Endothelial cell (in vitro differentiated cells): ENCODE results near the gene ADGRA1. TPM values are rescaled to one million over a fixed set of nuclear protein-coding genes. Genes with fewer than 3 reads are reported as not detected.

Experiments used
- DNase-seq: peaks from one replicate; pipeline ENCODE4 v3.0.0; 2021; ENCODE audit warnings: low spot score
- H3K27ac Mint-ChIP-seq: one replicate; pipeline ENCODE4 v1.8.0; 2021; ENCODE audit warnings: mixed read lengths, inconsistent platforms; ENCODE audit not compliant: unreplicated experiment
- H3K27me3 Mint-ChIP-seq: one replicate; pipeline ENCODE4 v1.8.0; 2021; ENCODE audit warnings: mild to moderate bottlenecking, moderate library complexity, mixed read lengths, inconsistent platforms; ENCODE audit not compliant: unreplicated experiment
- H3K36me3 Mint-ChIP-seq: one replicate; pipeline ENCODE4 v1.8.0; 2021; ENCODE audit warnings: mild to moderate bottlenecking, low read depth, mixed read lengths, inconsistent platforms; ENCODE audit not compliant: unreplicated experiment
- H3K4me1 Mint-ChIP-seq: one replicate; pipeline ENCODE4 v1.8.0; 2021; ENCODE audit warnings: mild to moderate bottlenecking, mixed read lengths, inconsistent platforms; ENCODE audit not compliant: unreplicated experiment
- H3K4me3 Mint-ChIP-seq: one replicate; pipeline ENCODE4 v1.8.0; 2021; ENCODE audit warnings: mild to moderate bottlenecking, mixed read lengths, inconsistent platforms; ENCODE audit not compliant: unreplicated experiment
- H3K9me3 Mint-ChIP-seq: one replicate; pipeline ENCODE4 v1.8.0; 2021; ENCODE audit warnings: mixed read lengths, inconsistent platforms; ENCODE audit not compliant: unreplicated experiment
- CTCF ChIP-seq: fragments of 200-600 bp; sonication (generic); IDR thresholded peaks from one replicate; pipeline ENCODE4 v1.5.0; 2021; ENCODE audit warnings: antibody characterized with exemption; ENCODE audit not compliant: unreplicated experiment
- total RNA-seq: library from RNA; stranded (reverse); fragmentation: NEBNext Ultra II Directional; extraction: Animal tissue kit (Norgen Biotek cat#: 25700); gene quantifications from one replicate; pipeline ENCODE4 v1.2.1, GENCODE V29; 2021; ENCODE audit not compliant: unreplicated experiment

The ADGRA1 gene
- total RNA-seq, 1 donor from 2014 or later = not detected

GRCh38 chr10:133088956-133089800 is 1.5 kb downstream of the ADGRA1 start:
- Mint-ChIP-seq H3K4me3 (no peak overlapping the region), H3K36me3 (peaks cover 8% of the 10 kb centered on the region), H3K27me3 (peaks cover 21% of the 10 kb centered on the region), H3K27ac (no peak overlapping the region), H3K4me1 (peaks cover 3% of the 10 kb centered on the region), H3K9me3 (peaks cover 4% of the 10 kb centered on the region)
- DNase-seq = no peak
- TF ChIP-seq CTCF = no peak

- Mint-ChIP-seq H3K36me3 (peaks cover 5% of the 10 kb centered on the region), H3K27ac (no peak overlapping the region), H3K4me1 (peaks cover 3% of the 10 kb centered on the region), H3K4me3 (no peak overlapping the region), H3K9me3 (peaks cover 4% of the 10 kb centered on the region), H3K27me3 (peaks cover 14% of the 10 kb centered on the region)
- no peak for DNase-seq
- TF ChIP-seq CTCF = no peak
Observed at GRCh38 chr10:133090101-133090500, 2.4 kb downstream of the ADGRA1 start.

- no peak for TF ChIP-seq CTCF
- H3K27ac Mint-ChIP-seq = no peak overlapping the region
- peaks cover 4% of the 10 kb centered on the region for H3K9me3 Mint-ChIP-seq
- no peak for DNase-seq
- H3K4me1 Mint-ChIP-seq = peaks cover 3% of the 10 kb centered on the region
- H3K4me3 Mint-ChIP-seq = no peak overlapping the region
- H3K27me3 Mint-ChIP-seq = peaks cover 13% of the 10 kb centered on the region
- H3K36me3 Mint-ChIP-seq = peaks cover 5% of the 10 kb centered on the region
Observed at GRCh38 chr10:133090654-133091053, 2.9 kb downstream of the ADGRA1 start.

- H3K36me3 Mint-ChIP-seq = peaks cover 5% of the 10 kb centered on the region
- no peak overlapping the region for H3K27ac Mint-ChIP-seq
Observed at GRCh38 chr10:133091316-133091715, 3.6 kb downstream of the ADGRA1 start.

More at GRCh38 chr10:133091316-133091715, 3.6 kb downstream of the ADGRA1 start:
- peaks cover 3% of the 10 kb centered on the region for H3K4me1 Mint-ChIP-seq
- H3K4me3 Mint-ChIP-seq = no peak overlapping the region
- peaks cover 13% of the 10 kb centered on the region for H3K27me3 Mint-ChIP-seq
- no peak for TF ChIP-seq CTCF
- no peak for DNase-seq
- peaks cover 4% of the 10 kb centered on the region for H3K9me3 Mint-ChIP-seq
